Thyroid gland (tissue), 4 donors: ENCODE measurements around the gene PDHX.

Source experiments
- POLR2A ChIP-seq, 2 donors: fragments of 450-650 bp; IDR thresholded peaks; one replicate each; pipeline ENCODE4 v1.6.1; 2017; ENCODE audit warnings: antibody characterized with exemption in 2 of 2, mild to moderate bottlenecking in 2 of 2, moderate library complexity in 1 of 2
- TF ChIP-seq, protein P1 (sequence below), 6 experiments: fragments of 200-600 bp in 3 of 6; fragments of 450-650 bp in 3 of 6; sonication (generic) in 3 of 6; IDR thresholded peaks; one replicate each; pipeline ENCODE4 v1.5.1; 2016 to 2019; ENCODE audit warnings: antibody characterized with exemption in 6 of 6, mild to moderate bottlenecking in 2 of 6, inconsistent platforms in 1 of 6, moderate library complexity in 1 of 6

DNA sequence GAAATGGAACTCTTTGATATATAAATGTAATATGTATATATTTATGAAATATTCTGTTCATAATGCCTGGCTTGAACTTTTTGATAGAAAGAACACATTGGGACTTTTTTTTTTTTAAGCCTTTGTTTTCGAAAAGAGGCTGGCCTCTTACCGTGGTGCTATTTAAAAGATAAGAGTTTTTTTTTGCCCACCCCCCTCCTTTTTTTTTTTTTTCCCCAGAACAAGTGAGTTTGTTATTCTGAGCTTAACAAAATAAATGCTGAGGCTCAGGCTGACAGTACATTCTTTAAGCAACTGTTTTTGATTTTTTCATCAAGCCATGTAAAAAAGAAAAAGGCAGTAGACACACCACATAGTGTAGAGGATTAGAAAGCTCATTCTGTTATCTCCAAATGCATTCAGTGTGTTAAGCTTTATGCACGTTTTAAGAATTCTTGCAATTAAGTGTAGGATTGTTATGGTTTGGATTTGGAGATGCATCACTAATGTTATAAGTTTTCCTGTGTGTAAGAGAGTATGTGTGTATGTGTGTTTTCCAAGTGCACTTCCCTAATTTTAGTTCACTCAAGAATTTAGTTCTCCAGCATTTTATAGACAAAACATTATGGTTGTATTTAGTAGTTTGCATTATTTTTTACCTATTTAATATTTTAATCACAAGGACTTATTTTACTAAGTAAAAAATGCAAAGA lies 12.0 kb downstream of the PDHX start:
- TF ChIP-seq, protein P1, sequence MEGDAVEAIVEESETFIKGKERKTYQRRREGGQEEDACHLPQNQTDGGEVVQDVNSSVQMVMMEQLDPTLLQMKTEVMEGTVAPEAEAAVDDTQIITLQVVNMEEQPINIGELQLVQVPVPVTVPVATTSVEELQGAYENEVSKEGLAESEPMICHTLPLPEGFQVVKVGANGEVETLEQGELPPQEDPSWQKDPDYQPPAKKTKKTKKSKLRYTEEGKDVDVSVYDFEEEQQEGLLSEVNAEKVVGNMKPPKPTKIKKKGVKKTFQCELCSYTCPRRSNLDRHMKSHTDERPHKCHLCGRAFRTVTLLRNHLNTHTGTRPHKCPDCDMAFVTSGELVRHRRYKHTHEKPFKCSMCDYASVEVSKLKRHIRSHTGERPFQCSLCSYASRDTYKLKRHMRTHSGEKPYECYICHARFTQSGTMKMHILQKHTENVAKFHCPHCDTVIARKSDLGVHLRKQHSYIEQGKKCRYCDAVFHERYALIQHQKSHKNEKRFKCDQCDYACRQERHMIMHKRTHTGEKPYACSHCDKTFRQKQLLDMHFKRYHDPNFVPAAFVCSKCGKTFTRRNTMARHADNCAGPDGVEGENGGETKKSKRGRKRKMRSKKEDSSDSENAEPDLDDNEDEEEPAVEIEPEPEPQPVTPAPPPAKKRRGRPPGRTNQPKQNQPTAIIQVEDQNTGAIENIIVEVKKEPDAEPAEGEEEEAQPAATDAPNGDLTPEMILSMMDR (IDR thresholded peaks at IDR 0.05), result no peak
- no peak for TF ChIP-seq POLR2A (IDR thresholded peaks at IDR 0.05)
